CD8-positive, alpha-beta memory T cell (primary cell): ENCODE results near the gene CAB39L. TPM values are rescaled to one million over a fixed set of nuclear protein-coding genes. Genes with fewer than 3 reads are reported as not detected.

Experiments
- CTCF ChIA-PET: fragments of 350-600 bp; sonication (Branson Sonifier 250); formaldehyde crosslinking; loops from one replicate; lab custom pipeline; 2021; ENCODE audit warnings: antibody characterized with exemption; lab: Charles Lee
- POLR2A ChIA-PET: fragments of 350-600 bp; sonication (Branson Sonifier 250); formaldehyde crosslinking; loops from one replicate; lab custom pipeline; 2021; ENCODE audit warnings: antibody characterized with exemption; lab: Charles Lee
- DNase-seq, 5 donors: peaks; one replicate each; pipeline versions ENCODE4 v3.0.0 to v3.0.0-alpha.2; 2020 to 2022; ENCODE audit warnings: mixed read lengths in 1 of 5
- H3K27ac ChIP-seq: one replicate; pipeline ENCODE4 v1.7.0; 2013; ENCODE audit warnings: low read depth, mild to moderate bottlenecking, low read length, moderate library complexity
- H3K27me3 ChIP-seq: 2 replicates; pipeline ENCODE4 v1.7.0; 2013; ENCODE audit warnings: low read length, mild to moderate bottlenecking; ENCODE audit not compliant: insufficient read depth, poor library complexity, severe bottlenecking
- H3K36me3 ChIP-seq: 2 replicates; pipeline ENCODE4 v1.7.0; 2013; ENCODE audit warnings: mild to moderate bottlenecking, low read length, moderate library complexity; ENCODE audit not compliant: insufficient read depth
- H3K4me1 ChIP-seq: 2 replicates; pipeline ENCODE4 v1.7.0; 2013; ENCODE audit warnings: mild to moderate bottlenecking, low read length, moderate library complexity; ENCODE audit not compliant: insufficient read depth
- H3K4me3 ChIP-seq: 2 replicates; pipeline ENCODE4 v1.7.0; 2013; ENCODE audit warnings: mild to moderate bottlenecking, low read length
- H3K9me3 ChIP-seq: 2 replicates; pipeline ENCODE4 v1.7.0; 2013; ENCODE audit warnings: mild to moderate bottlenecking, low read length
- H3K27ac Mint-ChIP-seq, 8 donors: one replicate each; pipeline ENCODE4 v1.8.0; 2020 to 2021; ENCODE audit warnings: mixed read lengths in 8 of 8, mild to moderate bottlenecking in 6 of 8, inconsistent platforms in 3 of 8, moderate library complexity in 3 of 8
- H3K27me3 Mint-ChIP-seq, 2 donors: one replicate each; pipeline ENCODE4 v1.8.0; 2020 to 2021; ENCODE audit warnings: mixed read lengths in 2 of 2, mild to moderate bottlenecking in 1 of 2, moderate library complexity in 1 of 2
- H3K36me3 Mint-ChIP-seq, 3 donors: one replicate each; pipeline ENCODE4 v1.8.0; 2020 to 2021; ENCODE audit warnings: mixed read lengths in 3 of 3, inconsistent platforms in 1 of 3, mild to moderate bottlenecking in 1 of 3
- H3K4me1 Mint-ChIP-seq, 3 donors: one replicate each; pipeline ENCODE4 v1.8.0; 2020 to 2021; ENCODE audit warnings: mixed read lengths in 3 of 3, inconsistent platforms in 1 of 3, mild to moderate bottlenecking in 1 of 3
- H3K4me3 Mint-ChIP-seq, 7 donors: one replicate each; pipeline ENCODE4 v1.8.0; 2020 to 2021; ENCODE audit warnings: mixed read lengths in 7 of 7, mild to moderate bottlenecking in 6 of 7, moderate library complexity in 4 of 7, inconsistent platforms in 2 of 7
- H3K9me3 Mint-ChIP-seq, 5 donors: one replicate each; pipeline ENCODE4 v1.8.0; 2020 to 2022; ENCODE audit warnings: mixed read lengths in 5 of 5, mild to moderate bottlenecking in 3 of 5, moderate library complexity in 2 of 5, inconsistent platforms in 1 of 5
- polyA plus RNA-seq: library from polyadenylated mRNA; unstranded; fragments of 300-500 nt; fragmentation: Illumina TruSeq; gene quantifications from one replicate; pipeline ENCODE4 v1.2.3, GENCODE V29; 2021
- total RNA-seq, 2 experiments: library from RNA; stranded (reverse); gene quantifications; one replicate each; pipeline ENCODE4 v1.2.3, GENCODE V29; 2021

The CAB39L gene
- total and polyA plus RNA-seq, 3 experiments from 2014 or later: 4.7 to 7.4 (median 5.8) TPM

GRCh38 chr13:49399801-49400472 lies 43.9 kb downstream of the CAB39L start:
- no peak overlapping the region for H3K4me3 ChIP-seq
- Mint-ChIP-seq H3K4me3 (no peak overlapping the region), H3K27ac (no peak overlapping the region), H3K36me3 (peaks cover 7 to 17% (median 10%) of the 10 kb centered on the region in 3 donors), H3K27me3 (no peaks in the 10 kb centered on the region), H3K9me3 (peaks cover 8 to 16% (median 15%) of the 10 kb centered on the region in 5 donors), H3K4me1 (peaks cover 0 to 4% (median 0%) of the 10 kb centered on the region in 3 donors)
- CTCF ChIA-PET: no interaction called here
- H3K36me3 ChIP-seq: no peaks in the 10 kb centered on the region
- no peak for DNase-seq
- no peaks in the 10 kb centered on the region for H3K27me3 ChIP-seq
- H3K9me3 ChIP-seq: no peaks in the 10 kb centered on the region
- POLR2A ChIA-PET: no interaction called here
- H3K27ac ChIP-seq: no peak overlapping the region
- H3K4me1 ChIP-seq: no peaks in the 10 kb centered on the region

DNA sequence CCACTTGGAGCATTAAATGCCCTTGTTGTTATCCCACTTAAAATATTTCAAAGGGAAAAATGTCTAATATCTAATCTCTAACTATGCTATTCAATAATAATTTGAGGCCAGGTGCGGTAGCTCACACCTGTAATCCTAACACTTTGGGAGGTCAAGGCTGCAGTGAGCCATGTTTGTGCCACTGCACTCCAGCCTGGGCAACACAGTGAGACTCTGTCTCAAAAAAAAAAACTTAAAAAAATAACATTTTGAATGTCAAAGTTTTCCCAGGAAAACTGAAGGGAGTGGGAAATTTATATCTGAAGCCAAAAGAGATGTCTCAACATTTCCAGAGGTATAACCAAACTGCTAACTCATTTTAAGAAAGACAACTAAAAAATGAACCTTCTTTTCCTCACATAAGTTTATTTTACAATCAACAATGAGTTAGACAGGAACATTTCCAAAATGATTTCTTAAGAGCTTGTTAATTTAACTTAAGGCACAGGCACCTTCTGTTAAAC lies 47.9 kb downstream of the CAB39L start:
- Histone ChIP-seq H3K27me3 (no peaks in the 10 kb centered on the region), H3K4me3 (no peak overlapping the region), H3K27ac (no peak overlapping the region), H3K36me3 (no peaks in the 10 kb centered on the region), H3K9me3 (no peaks in the 10 kb centered on the region), H3K4me1 (no peaks in the 10 kb centered on the region)
- Mint-ChIP-seq H3K4me3 (no peak overlapping the region), H3K27ac (no peak overlapping the region), H3K27me3 (no peaks in the 10 kb centered on the region), H3K9me3 (peaks cover 0 to 2% (median 0%) of the 10 kb centered on the region in 5 donors), H3K4me1 (no peaks in the 10 kb centered on the region), H3K36me3 (peaks cover 0 to 6% (median 2%) of the 10 kb centered on the region in 3 donors)
- ChIA-PET CTCF (no interaction called here), POLR2A (no interaction called here)
- no peak for DNase-seq

- no peak for DNase-seq
- POLR2A ChIA-PET: no interaction called here
These were observed 48.4 kb downstream of the CAB39L start for GRCh38 chr13:49395451-49395865.

GRCh38 chr13:49388091-49388635 lies 55.7 kb downstream of the CAB39L start:
- H3K27me3 Mint-ChIP-seq: peaks cover 0 to 9% of the 10 kb centered on the region in 2 donors
- H3K27ac Mint-ChIP-seq: no peak overlapping the region
- Histone ChIP-seq H3K27me3 (no peaks in the 10 kb centered on the region), H3K27ac (no peak overlapping the region), H3K4me3 (no peak overlapping the region), H3K36me3 (no peaks in the 10 kb centered on the region), H3K9me3 (no peaks in the 10 kb centered on the region), H3K4me1 (no peaks in the 10 kb centered on the region)
- POLR2A ChIA-PET: no interaction called here
- peaks cover 0 to 12% (median 3%) of the 10 kb centered on the region in 3 donors for H3K36me3 Mint-ChIP-seq
- CTCF ChIA-PET: interaction anchor here (1.9 kb wide), 1 partner anchor 12 kb away, joined by 5 read pairs; no protein-coding TSS in a partner anchor
- peaks cover 0 to 2% (median 0%) of the 10 kb centered on the region in 5 donors for H3K9me3 Mint-ChIP-seq
- no peak for DNase-seq
- H3K4me1 Mint-ChIP-seq: no peaks in the 10 kb centered on the region
- H3K4me3 Mint-ChIP-seq: no peak overlapping the region

More at GRCh38 chr13:49395451-49395865, 48.4 kb downstream of the CAB39L start:
- Mint-ChIP-seq H3K36me3 (peaks cover 0 to 9% (median 3%) of the 10 kb centered on the region in 3 donors), H3K9me3 (peaks cover 0 to 2% (median 0%) of the 10 kb centered on the region in 5 donors), H3K4me1 (no peaks in the 10 kb centered on the region), H3K4me3 (no peak overlapping the region), H3K27ac (no peak overlapping the region), H3K27me3 (no peaks in the 10 kb centered on the region)
- H3K27me3 ChIP-seq: no peaks in the 10 kb centered on the region
- H3K4me1 ChIP-seq: no peaks in the 10 kb centered on the region
- CTCF ChIA-PET: no interaction called here
- H3K9me3 ChIP-seq: no peaks in the 10 kb centered on the region
- H3K27ac ChIP-seq: no peak overlapping the region
- no peaks in the 10 kb centered on the region for H3K36me3 ChIP-seq
- H3K4me3 ChIP-seq: no peak overlapping the region

DNA sequence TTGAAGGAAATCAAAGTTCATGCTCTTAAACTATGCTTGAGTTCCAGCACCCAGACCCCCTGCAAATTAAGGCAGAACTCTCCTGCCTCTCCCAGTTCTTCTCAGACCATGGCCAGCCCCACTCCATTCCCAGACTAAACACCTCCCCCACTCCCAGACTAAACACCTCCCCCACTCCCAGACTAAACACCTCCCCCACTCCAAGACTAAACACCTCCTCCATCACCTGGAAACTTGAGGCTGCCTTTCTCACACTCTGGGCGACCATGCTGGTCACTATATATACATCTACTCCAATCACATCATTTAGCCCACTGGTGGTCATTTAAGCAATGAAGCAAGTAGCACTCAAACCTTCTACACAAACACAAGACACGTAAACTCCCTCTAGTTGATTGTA lies 57.2 kb downstream of the CAB39L start:
- peaks cover 0 to 9% of the 10 kb centered on the region in 2 donors for H3K27me3 Mint-ChIP-seq
- no peak overlapping the region for H3K4me3 Mint-ChIP-seq

GRCh38 chr13:49376121-49376520 lies 67.7 kb downstream of the CAB39L start:
- H3K27ac Mint-ChIP-seq: no peak overlapping the region
- Histone ChIP-seq H3K27me3 (no peaks in the 10 kb centered on the region), H3K9me3 (no peaks in the 10 kb centered on the region), H3K36me3 (no peaks in the 10 kb centered on the region), H3K4me3 (no peak overlapping the region), H3K27ac (no peak overlapping the region), H3K4me1 (peaks cover 20% of the 10 kb centered on the region)
- H3K4me1 Mint-ChIP-seq: peaks cover 10 to 20% (median 18%) of the 10 kb centered on the region in 3 donors
- DNase-seq: no peak
- CTCF ChIA-PET: interaction anchor here (1.0 kb wide), 1 partner anchor 12 kb away, joined by 5 read pairs; no protein-coding TSS in a partner anchor
- no peak overlapping the region for H3K4me3 Mint-ChIP-seq
- H3K36me3 Mint-ChIP-seq: peaks cover 0 to 8% (median 6%) of the 10 kb centered on the region in 3 donors
- peaks cover 1 to 4% of the 10 kb centered on the region in 2 donors for H3K27me3 Mint-ChIP-seq
- POLR2A ChIA-PET: no interaction called here
- no peaks in the 10 kb centered on the region for H3K9me3 Mint-ChIP-seq

More for the DNA sequence above, 57.2 kb downstream of the CAB39L start:
- DNase-seq: no peak
- POLR2A ChIA-PET: interaction anchor here (0.6 kb wide), 1 partner anchor 901 kb away, joined by 3 read pairs; no protein-coding TSS in a partner anchor
- Histone ChIP-seq H3K4me1 (no peaks in the 10 kb centered on the region), H3K27me3 (no peaks in the 10 kb centered on the region), H3K9me3 (no peaks in the 10 kb centered on the region), H3K27ac (no peak overlapping the region), H3K4me3 (no peak overlapping the region), H3K36me3 (no peaks in the 10 kb centered on the region)
- H3K36me3 Mint-ChIP-seq: peaks cover 0 to 12% (median 3%) of the 10 kb centered on the region in 3 donors
- no peak overlapping the region for H3K27ac Mint-ChIP-seq
- no peaks in the 10 kb centered on the region for H3K4me1 Mint-ChIP-seq
- peaks cover 0 to 2% (median 0%) of the 10 kb centered on the region in 5 donors for H3K9me3 Mint-ChIP-seq
- CTCF ChIA-PET: no interaction called here

- H3K27me3 Mint-ChIP-seq: peaks cover 1 to 4% of the 10 kb centered on the region in 2 donors
- H3K27me3 ChIP-seq: no peaks in the 10 kb centered on the region
- H3K36me3 ChIP-seq: no peaks in the 10 kb centered on the region
- no peak for DNase-seq
- peak overlapping the region in 1 of 8 donors; percentile 49 for H3K27ac Mint-ChIP-seq
- no peak overlapping the region for H3K4me3 Mint-ChIP-seq
- H3K4me3 ChIP-seq: no peak overlapping the region
- CTCF ChIA-PET: no interaction called here
- H3K9me3 ChIP-seq: no peaks in the 10 kb centered on the region
- no peaks in the 10 kb centered on the region for H3K9me3 Mint-ChIP-seq
- no peak overlapping the region for H3K27ac ChIP-seq
- H3K4me1 ChIP-seq: peaks cover 20% of the 10 kb centered on the region
- POLR2A ChIA-PET: no interaction called here
- peaks cover 0 to 6% (median 5%) of the 10 kb centered on the region in 3 donors for H3K36me3 Mint-ChIP-seq
- H3K4me1 Mint-ChIP-seq: peaks cover 10 to 20% (median 18%) of the 10 kb centered on the region in 3 donors
These were observed 69.1 kb downstream of the CAB39L start for GRCh38 chr13:49374585-49375290.
